ENCODE results near the gene FAM107B. TPM values are rescaled to one million over a fixed set of nuclear protein-coding genes. Genes with fewer than 3 reads are reported as not detected.

FAM107B gene
- total RNA-seq, 1 donor, result 22.7 TPM

GRCh38 chr10:14580671-14581332 is 193.9 kb downstream of the FAM107B start:
- no peak overlapping the region for H3K4me3 ChIP-seq (ENCODE audit: low read depth, low read length)
- TF ChIP-seq CTCF (IDR thresholded peaks at IDR 0.05; ENCODE audit: insufficient read depth, low read length), result no peak
- DNase-seq (ENCODE audit: low read depth), result no peak

GRCh38 chr10:14579405-14579804 is 195.3 kb downstream of the FAM107B start:
- H3K4me3 ChIP-seq (ENCODE audit: low read depth, low read length), result no peak overlapping the region
- TF ChIP-seq CTCF (IDR thresholded peaks at IDR 0.05; ENCODE audit: insufficient read depth, low read length), result no peak
- DNase-seq (ENCODE audit: low read depth), result peak; percentile 70

- no peak overlapping the region for H3K4me3 ChIP-seq (ENCODE audit: low read depth, low read length)
- DNase-seq (ENCODE audit: low read depth), result peak; percentile 45
- no peak for TF ChIP-seq CTCF (IDR thresholded peaks at IDR 0.05; ENCODE audit: insufficient read depth, low read length)
Measured at GRCh38 chr10:14578060-14578952, 196.4 kb downstream of the FAM107B start.

DNA sequence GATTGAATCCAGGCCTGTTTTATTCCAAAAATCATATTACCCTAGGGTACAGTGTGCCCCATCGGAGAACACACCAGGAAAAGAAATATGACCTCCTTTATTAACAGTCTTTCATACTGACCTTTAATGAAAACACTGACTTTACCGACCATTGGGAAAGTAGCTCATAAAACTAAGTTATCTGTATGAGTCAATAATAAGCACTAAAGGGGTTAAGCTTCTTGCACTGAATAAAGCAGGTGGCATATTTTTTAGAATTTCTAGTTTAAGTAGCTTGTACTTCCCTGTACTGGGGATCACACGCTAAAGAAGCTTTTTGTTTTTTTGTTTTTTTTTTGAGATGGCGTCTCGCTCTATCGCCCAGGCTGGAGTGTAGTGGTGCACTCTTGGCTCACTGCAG is 199.8 kb downstream of the FAM107B start:
- no peak for DNase-seq (ENCODE audit: low read depth)
- TF ChIP-seq CTCF (IDR thresholded peaks at IDR 0.05; ENCODE audit: insufficient read depth, low read length), result no peak
- H3K4me3 ChIP-seq (ENCODE audit: low read depth, low read length), result no peak overlapping the region

DNA sequence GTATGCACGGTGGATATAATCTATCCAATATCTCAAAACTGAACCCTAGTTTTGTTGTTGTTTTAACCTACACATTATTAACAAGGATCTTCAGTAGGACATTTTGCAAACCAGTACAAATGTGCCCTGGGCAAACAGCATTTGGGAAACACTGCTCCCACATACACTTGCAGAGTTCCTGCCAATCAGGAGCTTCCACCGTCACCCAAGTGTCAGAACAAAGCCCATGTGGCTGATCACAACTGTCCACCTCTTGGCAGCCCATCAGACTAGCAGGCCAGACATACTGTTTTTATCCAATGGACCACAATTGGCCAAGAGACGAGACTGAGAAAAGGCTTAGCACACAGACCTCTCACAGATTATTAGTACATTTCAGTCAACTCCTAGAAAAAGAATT is 200.4 kb downstream of the FAM107B start:
- DNase-seq (ENCODE audit: low read depth), result no peak
- no peak for TF ChIP-seq CTCF (IDR thresholded peaks at IDR 0.05; ENCODE audit: insufficient read depth, low read length)

GRCh38 chr10:14573666-14574261 is 200.9 kb downstream of the FAM107B start:
- DNase-seq (ENCODE audit: low read depth), result no peak
- H3K4me3 ChIP-seq (ENCODE audit: low read depth, low read length), result no peak overlapping the region
- TF ChIP-seq CTCF (IDR thresholded peaks at IDR 0.05; ENCODE audit: insufficient read depth, low read length), result no peak

More for the DNA sequence above, 200.4 kb downstream of the FAM107B start:
- no peak overlapping the region for H3K4me3 ChIP-seq (ENCODE audit: low read depth, low read length)
